GM18909 (cell line): ENCODE measurements around the gene PLCB4.

ENCODE experiments used
- ATAC-seq: cut with Tn5 transposase; IDR thresholded peaks from one replicate; pipeline ENCODE4 v1.9.1; 2021; ENCODE audit warnings: mild to moderate bottlenecking; ENCODE audit not compliant: unreplicated experiment, poor library complexity

Gene PLCB4

GRCh38 chr20:9244811-9245210 is 175.9 kb downstream of the PLCB4 start:
- ATAC-seq, result no peak

GRCh38 chr20:9246731-9247130 is 177.8 kb downstream of the PLCB4 start:
- no peak for ATAC-seq

GRCh38 chr20:9250511-9250910 is 181.6 kb downstream of the PLCB4 start:
- no peak for ATAC-seq

- ATAC-seq, result no peak
Observed at GRCh38 chr20:9253006-9253539, 184.2 kb downstream of the PLCB4 start.

- ATAC-seq, result no peak
Observed at GRCh38 chr20:9255171-9255570, 186.3 kb downstream of the PLCB4 start.

GRCh38 chr20:9256393-9256792 is 187.5 kb downstream of the PLCB4 start:
- no peak for ATAC-seq

- ATAC-seq, result no peak
Observed at GRCh38 chr20:9258901-9259300, 190.0 kb downstream of the PLCB4 start.

- ATAC-seq, result no peak
Observed at GRCh38 chr20:9260027-9260426, 191.1 kb downstream of the PLCB4 start.

- no peak for ATAC-seq
Observed at GRCh38 chr20:9261781-9262180, 192.9 kb downstream of the PLCB4 start.

GRCh38 chr20:9262653-9263194 is 193.8 kb downstream of the PLCB4 start:
- no peak for ATAC-seq

- no peak for ATAC-seq
Observed at GRCh38 chr20:9269280-9269971, 200.5 kb downstream of the PLCB4 start.

- ATAC-seq, result no peak
Observed at GRCh38 chr20:9270831-9271230, 201.9 kb downstream of the PLCB4 start.

GRCh38 chr20:9276966-9277468 is 208.1 kb downstream of the PLCB4 start:
- ATAC-seq, result no peak

- ATAC-seq, result no peak
Observed at GRCh38 chr20:9279918-9280401, 211.1 kb downstream of the PLCB4 start.

- no peak for ATAC-seq
Observed at GRCh38 chr20:9280666-9281065, 211.8 kb downstream of the PLCB4 start.

GRCh38 chr20:9281803-9282202 is 212.9 kb downstream of the PLCB4 start:
- ATAC-seq, result no peak

- ATAC-seq, result no peak
Observed at GRCh38 chr20:9285617-9286016, 216.7 kb downstream of the PLCB4 start.

- no peak for ATAC-seq
Observed at GRCh38 chr20:9286501-9287461, 217.9 kb downstream of the PLCB4 start.

- no peak for ATAC-seq
Observed at GRCh38 chr20:9287826-9288225, 218.9 kb downstream of the PLCB4 start.

- no peak for ATAC-seq
Observed at GRCh38 chr20:9290331-9290730, 221.4 kb downstream of the PLCB4 start.

GRCh38 chr20:9293145-9293544 is 224.3 kb downstream of the PLCB4 start:
- no peak for ATAC-seq
